NCI-H226 (cell line): ENCODE measurements around the gene IL3.

Experiments
- DNase-seq: peaks from one replicate; pipeline ENCODE4 v3.0.0-alpha.2; 2015

The IL3 gene

GRCh38 chr5:132026516-132027008 is 33.9 kb upstream of the IL3 start:
- no peak for DNase-seq

- no peak for DNase-seq
Measured at GRCh38 chr5:132027027-132027426, 33.4 kb upstream of the IL3 start.

- no peak for DNase-seq
Measured at GRCh38 chr5:132029609-132030330, 30.7 kb upstream of the IL3 start.

DNA sequence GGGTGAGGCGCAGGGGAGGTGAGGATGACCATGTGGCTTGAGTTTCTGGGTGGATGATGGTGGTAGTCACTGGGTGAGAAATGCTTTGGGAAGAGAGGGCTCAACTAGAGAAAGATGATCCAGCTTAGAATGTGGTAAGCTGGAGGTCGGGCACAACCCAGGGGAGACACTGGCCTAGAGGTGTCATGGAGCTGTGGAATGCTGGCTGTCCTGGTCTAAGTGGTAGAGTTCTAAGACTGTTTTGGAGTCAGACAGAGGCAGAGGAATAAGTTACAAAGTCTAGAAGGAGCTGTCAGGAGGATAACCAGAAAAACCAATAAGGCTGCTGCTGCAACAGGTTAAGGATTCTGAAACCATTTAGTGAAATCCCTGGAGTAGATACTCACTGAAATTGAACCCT is 29.8 kb upstream of the IL3 start:
- DNase-seq, result no peak

DNA sequence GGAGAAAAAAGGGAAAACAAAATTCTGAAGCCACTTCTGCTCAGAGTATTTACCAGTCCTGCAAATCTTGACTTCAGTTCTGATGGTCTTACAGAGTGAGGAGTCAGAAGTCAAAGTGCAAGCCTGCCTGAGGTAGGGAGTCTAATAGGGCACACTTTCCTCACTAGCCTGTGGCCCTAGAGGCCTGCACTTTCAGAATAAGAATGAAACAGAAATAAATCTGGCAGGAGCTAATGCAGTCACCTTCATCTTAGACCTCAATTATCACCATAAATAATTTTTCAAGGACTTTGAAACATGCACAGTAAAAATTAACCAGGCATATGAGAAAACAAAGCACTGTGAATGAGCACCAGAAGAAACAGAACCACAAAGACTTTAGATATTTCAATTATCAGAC is 28.3 kb upstream of the IL3 start:
- no peak for DNase-seq

GRCh38 chr5:132033122-132033521 is 27.3 kb upstream of the IL3 start:
- no peak for DNase-seq

- DNase-seq, result no peak
Measured at GRCh38 chr5:132037353-132037752, 23.1 kb upstream of the IL3 start.

DNA sequence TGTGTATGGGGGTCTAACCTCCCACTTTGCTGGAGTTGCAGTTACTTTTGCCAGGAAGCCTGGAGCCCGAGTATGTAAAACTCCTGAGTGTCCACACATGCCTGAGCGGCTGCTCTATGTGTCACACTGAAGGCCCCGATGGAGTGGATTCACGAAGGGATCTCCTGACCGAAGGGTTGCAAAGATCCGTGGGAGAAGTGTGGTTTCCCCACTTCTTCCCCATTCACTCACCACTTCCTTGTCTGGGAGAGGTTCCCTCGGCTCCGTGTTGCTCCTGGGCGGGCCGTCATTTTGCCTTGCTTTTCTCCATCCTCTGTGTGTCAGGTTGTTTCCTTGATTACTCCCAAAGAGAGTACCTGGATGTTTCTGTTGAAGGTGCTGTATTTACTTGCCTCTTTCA is 16.2 kb upstream of the IL3 start:
- no peak for DNase-seq

DNA sequence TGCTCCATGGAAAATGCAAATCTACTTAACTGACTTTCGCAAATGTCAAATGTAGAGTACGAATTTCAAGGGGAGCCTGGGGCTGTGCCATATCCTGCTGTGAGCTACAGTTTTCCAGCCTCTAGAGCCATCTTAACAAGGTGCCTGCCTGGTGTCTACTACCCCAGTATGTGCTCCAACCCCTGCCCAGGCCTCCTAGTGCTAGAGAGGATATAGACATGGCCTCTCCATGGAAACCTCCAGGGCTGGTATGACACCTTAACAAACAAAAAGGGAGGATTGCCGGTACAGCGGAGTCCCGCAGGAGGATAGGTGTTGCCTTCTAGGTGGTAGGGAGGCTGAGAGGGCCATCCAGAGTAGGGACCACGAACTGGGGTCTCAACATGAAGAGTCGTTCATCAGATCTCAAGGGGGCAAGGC is 13.6 kb upstream of the IL3 start:
- DNase-seq, result no peak

DNA sequence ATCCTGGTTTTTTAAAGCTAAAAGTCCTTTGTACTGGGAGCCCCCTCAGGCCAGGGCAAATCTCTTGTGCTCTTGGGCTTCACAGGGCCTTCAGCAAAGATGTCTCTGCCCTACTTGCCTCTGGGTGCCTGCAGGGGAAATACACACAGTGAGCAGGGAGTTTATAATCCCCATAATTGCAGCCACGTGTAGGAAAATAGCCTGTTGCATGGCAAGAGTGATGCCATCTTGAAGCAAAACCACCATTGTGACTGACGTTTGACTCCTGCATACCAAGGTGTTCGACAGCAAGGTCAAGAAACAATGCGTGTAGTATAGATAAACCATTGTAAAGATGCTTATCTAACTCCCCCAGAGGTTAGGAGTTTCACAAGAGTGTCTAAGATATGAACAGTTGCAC is 11.4 kb upstream of the IL3 start:
- DNase-seq, result no peak

- no peak for DNase-seq
Measured at GRCh38 chr5:132049559-132049958, 10.9 kb upstream of the IL3 start.

DNA sequence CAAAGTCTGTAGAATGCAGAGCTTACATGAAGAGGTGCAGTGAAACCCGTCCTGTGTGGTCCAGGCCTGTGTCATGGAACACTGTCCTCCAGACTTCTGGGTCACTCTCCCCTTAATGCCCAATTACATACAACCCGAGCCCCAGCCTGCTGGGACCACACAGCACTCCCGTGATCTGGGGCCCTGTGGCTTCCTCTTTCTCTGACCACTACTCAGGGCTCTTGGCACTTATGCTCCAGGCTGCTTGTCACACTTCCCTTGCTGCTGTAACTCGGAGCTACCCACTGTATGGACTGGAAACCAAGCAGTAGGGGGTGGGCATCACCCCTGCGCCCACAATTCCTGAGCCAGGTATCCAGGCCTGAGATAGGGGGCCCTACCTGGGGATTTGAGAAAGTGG is 10.3 kb upstream of the IL3 start:
- DNase-seq, result no peak

- no peak for DNase-seq
Measured at GRCh38 chr5:132050661-132051552, 9.5 kb upstream of the IL3 start.

GRCh38 chr5:132052520-132052919 is 7.9 kb upstream of the IL3 start:
- DNase-seq, result no peak

DNA sequence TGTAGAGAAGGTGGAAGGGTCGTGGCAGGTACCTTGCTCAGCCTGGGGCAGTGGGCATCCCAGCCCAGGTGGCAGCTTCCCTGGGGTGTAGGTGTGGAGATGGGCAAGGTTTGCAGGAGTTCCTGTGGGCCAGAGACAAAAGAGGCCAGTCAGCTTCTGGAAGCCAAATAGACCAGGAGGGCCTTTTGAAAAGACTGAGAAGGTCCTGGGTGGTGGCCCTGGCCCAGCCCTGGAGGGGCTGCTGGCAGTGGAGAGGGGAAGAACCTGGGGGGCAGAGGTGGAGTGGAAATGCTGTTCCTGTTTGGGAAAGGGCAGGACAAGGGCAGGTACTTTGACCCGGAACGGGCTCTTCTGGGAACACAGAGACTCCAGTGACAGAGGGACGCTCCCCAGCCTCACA is 7.0 kb upstream of the IL3 start:
- no peak for DNase-seq

DNA sequence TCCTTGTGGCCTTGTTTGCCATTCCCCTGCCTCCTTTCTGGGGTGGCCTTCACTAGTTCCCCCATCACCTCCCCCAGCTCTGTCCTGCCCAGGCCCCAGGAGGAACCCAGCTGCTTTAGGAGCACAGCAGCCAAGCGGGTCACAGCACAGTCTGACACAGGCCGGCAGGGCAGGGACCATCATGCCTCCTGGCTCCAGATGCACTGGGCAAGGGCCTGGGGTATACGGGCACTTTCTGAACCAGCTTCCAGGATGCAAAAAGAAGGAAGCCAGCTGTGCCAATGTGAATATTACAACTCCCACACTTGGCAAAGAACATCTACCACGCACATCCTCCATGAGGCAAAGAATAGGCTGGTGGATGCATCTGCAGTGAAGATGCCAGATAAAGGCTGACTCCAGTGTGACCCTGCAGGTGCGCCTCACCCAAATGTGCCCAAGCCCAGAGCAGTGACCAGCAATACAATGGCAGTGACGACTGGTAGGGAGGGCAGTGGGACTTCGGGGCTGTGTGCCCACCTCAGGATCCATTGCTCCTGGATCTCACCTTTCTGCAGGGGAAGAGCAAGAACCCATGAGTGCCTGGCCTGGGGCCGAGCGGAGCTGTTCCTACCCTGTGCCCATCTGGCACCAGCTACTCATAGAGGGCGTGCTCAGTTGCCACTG is 6.3 kb upstream of the IL3 start:
- DNase-seq, result no peak

- no peak for DNase-seq
Measured at GRCh38 chr5:132054697-132055440, 5.6 kb upstream of the IL3 start.

DNA sequence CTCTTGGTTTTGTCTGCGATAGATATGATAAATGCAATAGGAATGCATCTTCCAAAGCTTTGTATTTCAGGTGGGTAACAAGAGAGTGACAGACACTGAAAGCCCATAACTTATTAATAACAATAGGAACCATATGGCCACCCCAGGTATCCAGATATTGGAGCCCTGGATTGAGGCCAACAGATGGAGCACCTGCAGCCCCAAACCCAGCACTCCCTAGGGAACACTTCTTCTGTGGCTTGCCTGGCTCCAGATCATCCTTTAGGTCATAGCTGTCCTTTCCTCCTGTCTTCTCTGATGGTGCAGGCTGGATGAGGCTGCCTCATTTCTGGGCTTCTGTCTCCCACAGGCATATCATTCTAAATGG is 5.0 kb upstream of the IL3 start:
- DNase-seq, result no peak

DNA sequence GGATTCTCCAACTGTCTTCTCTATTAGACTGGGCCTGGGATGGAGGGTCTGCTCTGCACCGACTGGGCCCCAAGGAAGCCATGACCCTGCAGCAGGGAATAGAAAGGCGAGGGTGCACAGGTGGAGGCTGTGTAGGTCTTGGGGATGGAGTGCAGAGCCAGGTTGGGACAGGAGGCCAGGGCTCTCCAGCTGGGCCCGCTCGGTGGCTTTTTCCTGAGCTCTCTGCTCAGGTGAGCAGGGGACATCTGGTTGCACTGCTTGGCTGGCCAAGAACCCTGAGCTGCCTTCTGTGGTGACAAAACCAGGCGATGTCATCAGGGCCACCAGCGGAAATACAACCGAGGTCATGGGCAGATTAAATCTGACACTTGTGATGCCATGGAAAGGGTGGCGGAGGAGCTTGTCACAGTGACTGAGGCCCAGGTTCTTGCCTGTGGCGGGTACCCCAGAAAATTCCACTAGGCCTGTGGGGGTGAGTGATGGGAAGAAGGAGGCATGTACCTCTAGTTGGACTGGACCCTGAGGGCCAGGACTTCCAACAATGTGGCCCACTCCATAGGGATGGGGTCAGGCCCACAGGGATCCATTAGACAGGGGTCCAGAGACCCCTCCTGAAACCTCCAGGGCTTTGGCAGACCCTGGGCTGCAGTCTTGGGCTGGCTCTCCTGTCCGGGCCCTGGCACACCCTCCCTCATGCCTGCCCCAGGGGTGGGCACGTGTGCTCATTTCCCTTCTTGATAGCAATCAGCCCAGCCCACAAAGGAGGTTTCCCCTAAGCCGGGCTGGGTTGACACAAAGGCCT is 4.4 kb upstream of the IL3 start:
- no peak for DNase-seq

DNA sequence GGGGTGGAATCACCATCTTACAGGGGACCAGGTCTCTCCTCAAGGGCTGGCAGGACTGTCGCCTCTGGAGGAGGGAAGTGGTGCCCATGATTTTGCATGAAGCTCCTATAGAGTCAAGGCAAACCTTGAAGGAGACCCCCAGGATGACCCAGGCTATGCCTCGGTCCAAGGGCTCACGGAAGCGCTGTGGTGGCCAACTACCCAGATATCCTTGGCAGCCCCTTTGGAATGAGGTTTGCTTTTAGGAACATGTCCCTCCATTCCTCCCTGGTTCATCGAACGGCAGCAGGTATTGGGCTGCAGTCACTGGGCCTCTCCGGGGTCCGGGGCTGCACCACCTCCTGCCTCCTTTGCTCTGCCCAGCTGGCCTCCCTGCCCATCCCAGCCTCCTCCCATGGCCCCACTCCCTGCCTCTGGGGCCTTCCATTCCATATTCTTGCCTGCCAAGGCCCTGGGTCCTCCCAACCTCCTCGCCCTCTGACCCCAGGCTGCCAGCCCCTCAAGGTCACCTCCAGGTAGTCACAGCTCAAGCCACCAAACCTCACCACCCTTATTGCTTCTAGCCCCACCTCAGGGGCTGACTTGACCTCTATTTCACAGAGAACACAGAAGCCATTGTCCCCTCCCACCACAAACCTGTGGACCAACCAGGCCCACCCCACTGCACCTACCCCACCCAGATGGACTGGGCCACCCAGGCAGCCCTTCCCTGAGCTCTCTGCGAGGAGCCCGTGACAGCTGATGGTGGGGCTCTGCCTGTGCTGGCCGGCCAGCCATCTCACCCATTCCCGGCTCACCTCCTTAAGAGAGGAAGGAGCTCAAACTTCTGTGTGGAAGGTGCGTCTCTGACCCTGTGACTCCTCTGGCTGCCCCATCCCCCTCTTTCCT is 3.6 kb upstream of the IL3 start:
- no peak for DNase-seq
